GM12878 (cell line): ENCODE results near the gene IRF8. TPM values are rescaled to one million over a fixed set of nuclear protein-coding genes. Genes with fewer than 3 reads are reported as not detected.

Experiments used
- ATAC-seq: fragments of 200-7000 bp; cut with Tn5 transposase; 3 replicates; pipeline ENCODE4 v1.9.1; 2020; ENCODE audit warnings: mild to moderate bottlenecking, moderate library complexity
- BruUV-seq: library from RNA; stranded (reverse); fragments of 400-500 nt; replicated peaks from 2 replicates; lab custom pipeline; 2021; lab: Mats Ljungman, UMichigan
- CTCF ChIA-PET: fragments of 300-600 bp; sonication (Branson Sonifier 250); formaldehyde crosslinking; extraction: SDS; loops from one replicate; lab custom pipeline; 2021; ENCODE audit warnings: inconsistent platforms; lab: Yijun Ruan, JAX
- POLR2A ChIA-PET: fragments of 350-600 bp; formaldehyde crosslinking; extraction: SDS; loops from one replicate; lab custom pipeline; 2021; ENCODE audit warnings: inconsistent platforms; lab: Charles Lee
- RAD21 ChIA-PET: fragments of 300-600 bp; sonication (Branson Sonifier 250); formaldehyde crosslinking; loops from one replicate; lab custom pipeline; 2023; ENCODE audit warnings: antibody characterized with exemption; ENCODE audit not compliant: unreplicated experiment; lab: Charles Lee
- SMC1A ChIA-PET: fragments of 300-600 bp; sonication (Branson Sonifier 250); formaldehyde crosslinking; loops from one replicate; lab custom pipeline; 2023; ENCODE audit not compliant: unreplicated experiment, uncharacterized antibody; lab: Charles Lee
- DNase-seq: peaks from one replicate; pipeline ENCODE4 v3.0.0-alpha.2; 2011; ENCODE audit warnings: low read depth, low spot score
- FAIRE-seq: peaks from 3 replicates; lab custom pipeline; 2011; peaks lifted over from hg19 to GRCh38; lab: Jason Lieb, UNC
- H2AFZ ChIP-seq: 2 replicates; pipeline ENCODE4 v1.6.0; 2011; ENCODE audit warnings: low read depth, low read length, control low read depth; ENCODE audit not compliant: control insufficient read depth
- H3K27ac ChIP-seq: 2 replicates; pipeline ENCODE4 v1.5.1; 2011; ENCODE audit warnings: control low read depth; ENCODE audit not compliant: control insufficient read depth, insufficient read depth
- H3K27me3 ChIP-seq, 2 experiments: replicated peaks in 1 of 2; 2 replicates each; pipeline versions ENCODE4 v1.6.0 to v1.6.1; 2011; ENCODE audit warnings: low read length in 1 of 2; ENCODE audit not compliant: control insufficient read depth in 2 of 2, insufficient read depth in 2 of 2
- H3K36me3 ChIP-seq, 2 experiments: 2 replicates each; pipeline ENCODE4 v1.5.1; 2011; ENCODE audit warnings: low read length in 1 of 2; ENCODE audit not compliant: control insufficient read depth in 2 of 2, insufficient read depth in 2 of 2
- H3K4me1 ChIP-seq: 2 replicates; pipeline ENCODE4 v1.6.1; 2011; ENCODE audit warnings: mild to moderate bottlenecking, low read length, moderate library complexity, mixed read lengths; ENCODE audit not compliant: control insufficient read depth, insufficient read depth
- H3K4me2 ChIP-seq: 2 replicates; pipeline ENCODE4 v1.6.0; 2011; ENCODE audit warnings: control low read depth; ENCODE audit not compliant: control insufficient read depth, insufficient read depth
- H3K4me3 ChIP-seq: fragments of 200-600 bp; sonication (generic); 2 replicates; pipeline ENCODE4 v1.5.1; 2016
- H3K79me2 ChIP-seq: 2 replicates; pipeline ENCODE4 v1.6.0; 2011; ENCODE audit warnings: low read length; ENCODE audit not compliant: control insufficient read depth, insufficient read depth
- H3K9ac ChIP-seq: 2 replicates; pipeline ENCODE4 v1.8.0; 2011; ENCODE audit warnings: low read length, control low read depth, mixed read lengths; ENCODE audit not compliant: control insufficient read depth, insufficient read depth
- H3K9me3 ChIP-seq: replicated peaks from 3 replicates; pipeline ENCODE4 v1.5.1; 2011; ENCODE audit warnings: mild to moderate bottlenecking, low read length; ENCODE audit not compliant: control insufficient read depth, insufficient read depth
- H4K20me1 ChIP-seq: 2 replicates; pipeline ENCODE4 v1.6.0; 2011; ENCODE audit not compliant: control insufficient read depth, insufficient read depth
- MAX ChIP-seq: IDR thresholded peaks from 2 replicates; pipeline ENCODE4 v1.6.1; 2012; ENCODE audit warnings: low read depth, low read length, improper control_type of control experiment
- PML ChIP-seq: IDR thresholded peaks from 2 replicates; pipeline ENCODE4 v1.6.1; 2012; ENCODE audit warnings: low read length, inconsistent platforms
- POLR2A ChIP-seq: IDR thresholded peaks from 2 replicates; pipeline ENCODE4 v1.6.1; 2011; ENCODE audit warnings: low read depth, mild to moderate bottlenecking, low read length
- POLR2AphosphoS5 ChIP-seq: IDR thresholded peaks from 2 replicates; pipeline ENCODE4 v1.6.1; 2011; ENCODE audit warnings: mild to moderate bottlenecking, low read length, inconsistent platforms
- SIX5 ChIP-seq: IDR thresholded peaks from 2 replicates; pipeline ENCODE4 v1.6.1; 2011; ENCODE audit warnings: mild to moderate bottlenecking, low read depth, low read length, moderate library complexity; ENCODE audit not compliant: severe bottlenecking
- SMAD5 ChIP-seq: IDR thresholded peaks from 2 replicates; pipeline ENCODE4 v1.6.1; 2016; ENCODE audit warnings: antibody characterized with exemption, low read depth
- ZBED1 ChIP-seq: IDR thresholded peaks from 2 replicates; pipeline ENCODE4 v1.6.1; 2016; ENCODE audit warnings: borderline replicate concordance
- WGBS: methylation state at CpG from one replicate; pipeline ENCODE4 v1.1.6; 2016; ENCODE audit warnings: low lambda C conversion rate; ENCODE audit not compliant: insufficient replicate concordance, insufficient coverage; ENCODE audit errors: missing lambda C conversion rate; 5-methylcytosine and 5-hydroxymethylcytosine counted together
- in situ Hi-C: fragments of 300-500 bp; cut with MboI; formaldehyde crosslinking; loops from 9 replicates; pipeline ENCODE4 v1.14.3; 2018; ENCODE audit warnings: mixed read lengths
- intact Hi-C: fragments of 100-400 bp; cut with micrococcal nuclease; formaldehyde crosslinking; loops from one replicate; pipeline ENCODE4 v1.14.2; 2022; ENCODE audit not compliant: unreplicated experiment
- polyA plus RNA-seq, 11 experiments: library from polyadenylated mRNA; depleted of rRNA in 4 of 11; unstranded in 6 of 11; stranded (reverse) in 5 of 11; fragments of >200 nt; fragmentation: Nextera tagmentation in 4 of 11; fragmentation: Illumina TruSeq in 1 of 11; extraction: Ambion mirVana in 4 of 11; extraction: Trizol in 1 of 11; gene quantifications; 1 replicate in 1 of 11; 2 replicates in 10 of 11; pipeline versions ENCODE4 v1.2.1 to v1.2.3, GENCODE V29; 2011 to 2016; ENCODE audit warnings: inconsistent platforms in 2 of 11, missing spikeins in 2 of 11, low read depth in 1 of 11
- total RNA-seq, 4 experiments: library from RNA; depleted of rRNA in 3 of 4; stranded (reverse); fragments of >200 nt in 3 of 4; fragmentation: Illumina TruSeq in 1 of 4; extraction: Trizol in 1 of 4; gene quantifications; 2 replicates each; pipeline versions ENCODE4 v1.2.1 to v1.2.3, GENCODE V29; 2013 to 2021

The IRF8 gene
- total and polyA plus RNA-seq, 10 of the 15 experiments (the other 5 are each of a cell fraction or from before 2014, with no cell fraction given): 17.1 to 237 (median 172) TPM

GRCh38 chr16:85913141-85913601 lies 14.2 kb downstream of the IRF8 start:
- peaks cover 67 to 69% of the 10 kb centered on the region in 2 experiments for H3K36me3 ChIP-seq
- peaks cover 79% of the 10 kb centered on the region for H3K4me1 ChIP-seq
- ATAC-seq: no peak
- FAIRE-seq: no peak
- in situ Hi-C loops (no loop called here), intact Hi-C loops (no loop called here)
- POLR2A ChIA-PET: interaction anchor here (0.6 to 1.7 kb wide), 3 partner anchors 9 to 169 kb away, joined by 4 to 5 read pairs (median 5); partner anchors contain the start of gene IRF8
- no peaks in the 10 kb centered on the region for H3K27me3 ChIP-seq
- RAD21 ChIA-PET: interaction anchor here (1.6 to 1.7 kb wide), 2 partner anchors 11 to 92 kb away, joined by 6 read pairs; no protein-coding TSS in a partner anchor
- no peak overlapping the region for H2AFZ ChIP-seq
- SMC1A ChIA-PET: interaction anchor here (1.2 to 7.0 kb wide), 5 partner anchors 10 to 93 kb away, joined by 3 to 44 read pairs (median 6); no protein-coding TSS in a partner anchor
- no TSS peak for BruUV-seq
- no peaks in the 10 kb centered on the region for H3K9me3 ChIP-seq
- peaks cover 77% of the 10 kb centered on the region for H3K79me2 ChIP-seq
- DNase-seq: no peak
- 88% methylated on average over 12 of the region's 12 CpGs for WGBS
- H3K27ac ChIP-seq: peak overlapping the region; percentile 22
- TF ChIP-seq ZBED1 (peak; percentile 17; the same call in 1 of the 2 replicates), PML (peak; percentile 31; the same call in 1 of the 2 replicates), POLR2AphosphoS5 (peak; percentile 32; the same call in 1 of the 2 replicates), SIX5 (no peak), POLR2A (peak; percentile 86), SMAD5 (0 out of 2 replicates have a peak, but pooled peaks have one; percentile 25), MAX (no peak)
- H3K4me3 ChIP-seq: no peak overlapping the region
- CTCF ChIA-PET: interaction anchor here (0.7 to 2.9 kb wide), 5 partner anchors 11 to 94 kb away, joined by 3 to 14 read pairs (median 4); no protein-coding TSS in a partner anchor
- H3K4me2 ChIP-seq: no peak overlapping the region
- H4K20me1 ChIP-seq: peaks cover 4% of the 10 kb centered on the region; the same call in 1 of the 2 replicates
- H3K9ac ChIP-seq: no peak overlapping the region
